ENCODE results near the gene WDR70.

WDR70 gene

DNA sequence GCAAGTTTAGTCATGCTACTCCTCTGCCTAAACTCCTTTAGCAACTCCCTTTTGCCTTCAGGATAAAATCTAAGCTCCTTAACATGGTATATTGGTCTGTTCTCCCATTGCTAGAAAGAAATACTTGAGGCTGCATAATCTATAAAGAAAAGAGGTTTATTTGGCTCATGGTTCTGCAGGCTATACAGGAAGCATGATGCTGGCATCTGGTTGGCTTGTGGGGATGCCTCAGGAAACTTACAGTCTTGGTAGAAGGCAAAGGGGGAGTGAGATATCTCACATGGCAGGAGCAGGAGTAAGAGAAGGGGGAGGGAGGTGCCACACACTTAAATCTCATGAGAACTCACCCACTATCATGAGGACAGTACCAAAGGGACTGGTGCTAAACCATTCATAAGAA lies 315.7 kb downstream of the WDR70 start:
- DNase-seq, result no peak

DNA sequence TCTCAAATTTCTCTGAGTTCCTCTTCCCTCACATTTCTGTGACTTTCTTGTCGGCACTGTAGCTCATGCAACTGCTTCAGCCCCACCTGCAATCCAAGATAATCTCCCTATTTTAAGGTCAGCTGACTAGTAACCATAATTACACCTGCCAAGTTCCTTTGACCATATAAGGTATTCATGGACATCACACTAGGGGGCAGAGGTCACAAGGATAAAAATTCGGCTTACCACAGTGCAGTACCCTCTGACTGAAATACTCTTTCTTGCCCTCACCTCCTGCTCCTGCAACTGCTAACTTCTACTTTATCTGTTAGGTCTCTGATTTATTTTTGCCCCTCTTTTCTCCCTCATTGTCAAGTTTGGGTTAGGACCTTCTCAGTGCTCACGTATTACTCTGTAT lies 316.5 kb downstream of the WDR70 start:
- no peak for DNase-seq

DNA sequence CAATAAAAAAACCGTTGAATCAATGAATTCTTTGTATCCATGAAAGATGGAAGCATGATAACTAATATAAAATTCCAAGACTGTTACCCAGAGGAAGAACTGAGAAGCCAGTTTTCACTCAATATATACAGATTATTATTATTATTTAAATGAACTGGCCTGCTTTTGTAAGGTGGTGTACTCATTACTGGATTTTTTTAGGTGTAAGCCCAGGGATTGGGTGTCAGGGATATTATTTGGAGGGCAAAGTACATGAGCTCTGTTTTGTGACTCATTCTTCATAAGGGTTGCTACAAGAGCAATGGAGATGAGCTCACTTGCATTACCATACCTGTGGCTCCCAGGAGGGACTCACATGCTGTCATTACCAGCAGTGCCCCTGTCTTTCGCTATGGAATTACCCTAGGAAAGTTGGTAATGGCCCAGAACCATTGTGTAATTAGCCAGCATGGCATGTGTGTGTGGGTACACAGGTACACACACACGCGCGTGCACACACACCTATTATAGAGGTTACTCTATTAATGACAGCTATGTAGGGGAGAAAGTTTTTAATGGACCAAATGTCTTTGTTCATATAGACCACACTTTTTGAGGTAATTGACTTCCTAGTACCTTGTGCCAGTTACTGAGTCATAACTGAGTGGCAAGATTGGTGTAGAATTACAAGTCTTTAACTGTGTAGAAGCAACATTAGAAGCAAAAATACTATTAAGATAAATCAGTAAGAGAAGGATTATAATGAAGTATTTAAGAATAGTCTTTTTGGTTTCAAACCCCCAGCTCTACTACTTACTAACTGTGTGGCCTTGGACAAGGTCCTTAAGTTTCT lies 317.3 kb downstream of the WDR70 start:
- DNase-seq, result no peak

GRCh38 chr5:37701868-37702267 lies 322.8 kb downstream of the WDR70 start:
- no peak for DNase-seq

DNA sequence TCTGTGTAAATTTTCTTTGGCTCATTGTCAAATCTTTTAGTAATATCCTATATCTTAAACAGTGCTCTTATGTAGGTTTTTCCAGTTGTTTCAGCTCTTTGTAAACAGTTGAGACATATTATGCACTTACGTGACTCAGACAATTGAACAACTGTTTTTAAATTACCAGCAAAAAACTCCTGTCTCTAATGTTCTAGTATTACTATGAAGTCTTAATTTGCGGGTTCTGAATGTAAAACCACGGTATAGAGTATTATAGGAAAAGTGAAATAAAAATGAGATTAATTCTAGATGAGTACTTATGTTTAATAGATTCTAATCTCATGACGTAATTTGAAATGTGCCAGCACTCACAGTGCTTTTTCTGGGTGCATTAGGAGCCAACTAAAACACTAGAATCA lies 324.7 kb downstream of the WDR70 start:
- DNase-seq, result no peak

GRCh38 chr5:37704406-37704805 lies 325.3 kb downstream of the WDR70 start:
- DNase-seq, result no peak

DNA sequence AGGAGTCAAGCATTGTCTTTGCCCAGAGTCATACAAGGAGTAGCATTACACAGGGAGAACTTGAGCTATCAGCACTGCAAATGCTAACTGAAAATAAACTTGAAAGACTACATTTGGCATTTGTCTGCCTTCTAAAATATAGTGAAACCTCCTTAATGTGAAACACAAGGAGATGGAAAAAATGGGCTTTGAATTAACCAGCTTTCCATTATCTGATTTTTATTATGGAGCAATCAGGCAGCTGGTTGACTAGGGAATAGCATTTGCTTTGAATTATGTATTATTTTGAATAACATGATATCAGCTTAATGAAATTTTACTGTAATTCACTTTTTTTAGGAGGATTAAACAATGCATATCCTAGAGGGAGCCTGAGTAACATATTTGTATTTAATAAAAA lies 329.9 kb downstream of the WDR70 start:
- no peak for DNase-seq

DNA sequence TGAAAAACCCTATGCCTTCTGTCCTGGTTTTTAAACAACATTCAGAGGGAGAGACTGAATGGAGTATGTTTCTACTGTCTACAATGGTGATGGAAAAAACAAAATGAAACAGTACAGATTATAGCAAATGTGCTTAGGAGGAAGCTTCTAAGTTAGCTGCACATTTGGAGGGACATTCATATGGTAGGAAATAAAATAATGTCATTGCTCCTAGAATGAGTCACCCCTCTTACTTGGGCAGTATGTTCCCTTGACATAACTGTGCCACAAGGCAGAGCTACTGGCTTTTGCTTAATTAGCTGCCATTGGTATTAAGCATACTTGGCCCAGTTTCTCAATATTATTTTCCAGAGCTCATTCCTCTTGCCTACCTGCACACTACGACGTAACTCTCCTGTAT lies 331.8 kb downstream of the WDR70 start:
- no peak for DNase-seq

GRCh38 chr5:37712750-37713149 lies 333.6 kb downstream of the WDR70 start:
- no peak for DNase-seq

GRCh38 chr5:37714756-37715155 lies 335.6 kb downstream of the WDR70 start:
- no peak for DNase-seq

GRCh38 chr5:37715361-37715760 lies 336.2 kb downstream of the WDR70 start:
- DNase-seq, result no peak

GRCh38 chr5:37715992-37716391 lies 336.9 kb downstream of the WDR70 start:
- no peak for DNase-seq

- DNase-seq, result no peak
Observed at GRCh38 chr5:37716405-37716804, 337.3 kb downstream of the WDR70 start.

GRCh38 chr5:37717276-37717612 lies 338.1 kb downstream of the WDR70 start:
- no peak for DNase-seq

DNA sequence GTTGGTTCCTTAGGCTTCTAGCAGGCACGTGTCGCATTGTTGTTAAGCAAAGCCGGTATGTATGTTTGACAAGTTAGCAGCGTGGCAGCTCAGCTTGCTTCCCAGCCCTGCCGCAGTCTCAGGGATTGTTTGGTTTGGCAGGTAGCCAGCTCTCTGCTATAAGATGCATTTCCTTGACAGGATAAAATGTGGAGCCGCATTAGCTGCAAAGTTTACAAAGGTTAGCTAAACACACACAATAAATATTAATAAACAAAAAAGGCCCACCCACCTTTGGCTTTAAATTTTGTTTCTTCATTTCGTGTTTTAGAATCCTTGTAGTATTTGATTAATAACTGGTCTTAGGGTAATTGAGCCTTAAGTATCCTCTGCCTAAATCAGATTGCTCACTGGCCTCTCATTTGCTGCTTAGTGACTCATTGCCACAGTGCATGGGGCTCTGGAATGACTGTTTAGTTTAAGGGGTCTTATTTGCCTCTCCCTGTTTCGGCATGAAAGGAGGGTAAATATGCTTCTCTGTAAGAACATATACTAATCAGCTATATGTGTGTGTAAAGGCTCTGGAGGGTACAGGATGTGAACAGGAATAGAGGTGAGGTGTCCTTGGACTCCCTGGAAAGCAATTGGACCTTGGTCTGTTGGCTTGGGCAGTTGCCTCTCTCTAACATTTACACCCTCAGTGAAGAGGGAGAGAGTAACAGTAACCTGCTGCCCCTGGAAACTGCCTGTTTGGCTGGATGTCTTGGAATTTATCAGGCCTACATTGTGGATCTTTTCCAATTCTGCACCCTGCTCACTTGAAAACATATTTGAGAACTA lies 338.7 kb downstream of the WDR70 start:
- DNase-seq, result no peak

DNA sequence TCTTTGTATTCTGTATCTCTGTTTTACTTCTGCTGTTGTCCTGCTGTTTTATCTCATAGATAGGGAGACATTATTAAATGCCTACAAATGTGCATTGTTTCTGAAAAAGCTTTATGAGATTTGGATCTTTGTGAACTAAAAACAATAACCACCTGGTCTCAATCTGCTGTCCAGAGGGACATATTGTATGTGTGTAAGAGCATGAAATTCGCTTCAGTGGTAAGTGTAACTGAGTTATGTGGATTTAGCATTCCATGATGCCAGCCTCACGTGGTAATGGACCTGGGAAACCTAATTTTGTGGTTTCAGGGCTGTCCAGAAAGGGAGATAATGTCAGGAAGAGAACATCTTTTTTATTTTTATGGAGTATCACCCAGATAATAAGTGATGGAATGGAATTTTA lies 341.4 kb downstream of the WDR70 start:
- no peak for DNase-seq

- no peak for DNase-seq
Observed at GRCh38 chr5:37721447-37721871, 342.3 kb downstream of the WDR70 start.

DNA sequence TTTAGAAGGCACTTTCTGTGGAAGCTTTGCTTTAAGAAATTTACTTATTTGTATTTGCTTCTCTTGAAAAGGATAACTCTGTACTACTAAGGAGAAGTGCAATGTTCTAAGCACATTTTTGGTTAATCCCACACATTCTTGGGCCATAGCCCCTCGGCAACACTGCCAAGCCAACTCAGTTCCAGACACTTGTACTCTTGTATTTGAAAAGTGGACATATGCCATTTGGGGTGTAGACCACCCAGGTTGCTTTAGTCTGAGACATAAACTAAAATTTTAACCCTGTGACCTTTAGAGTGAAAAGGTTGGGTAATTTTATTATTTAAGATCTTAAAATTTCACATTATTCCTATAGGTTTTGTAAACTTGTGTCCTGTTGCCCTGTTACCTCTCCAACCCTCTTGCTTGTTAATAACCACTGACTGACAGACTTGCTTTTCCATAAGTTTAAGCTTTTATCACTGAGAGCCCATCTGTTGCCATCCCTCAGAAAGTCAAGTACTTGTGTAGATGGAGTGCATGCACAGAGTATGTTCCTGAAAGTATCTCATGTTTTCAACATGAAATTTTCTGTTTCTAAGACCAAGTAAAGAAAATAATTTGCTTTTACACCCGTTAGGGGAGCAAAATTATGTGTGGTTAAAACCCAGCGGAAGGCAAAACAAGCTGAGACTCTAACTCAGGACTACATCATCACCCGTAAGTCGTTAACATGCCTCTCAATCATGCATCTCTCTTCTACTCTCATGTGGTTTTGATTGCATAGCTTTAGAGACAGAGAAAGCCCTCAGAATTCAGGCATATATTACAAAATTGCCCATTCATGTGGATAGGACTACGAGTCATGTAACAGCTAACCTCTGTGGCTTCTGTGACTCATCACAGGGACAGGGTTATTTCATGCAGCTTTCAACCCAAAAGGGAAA lies 343.4 kb downstream of the WDR70 start:
- DNase-seq, result no peak

DNA sequence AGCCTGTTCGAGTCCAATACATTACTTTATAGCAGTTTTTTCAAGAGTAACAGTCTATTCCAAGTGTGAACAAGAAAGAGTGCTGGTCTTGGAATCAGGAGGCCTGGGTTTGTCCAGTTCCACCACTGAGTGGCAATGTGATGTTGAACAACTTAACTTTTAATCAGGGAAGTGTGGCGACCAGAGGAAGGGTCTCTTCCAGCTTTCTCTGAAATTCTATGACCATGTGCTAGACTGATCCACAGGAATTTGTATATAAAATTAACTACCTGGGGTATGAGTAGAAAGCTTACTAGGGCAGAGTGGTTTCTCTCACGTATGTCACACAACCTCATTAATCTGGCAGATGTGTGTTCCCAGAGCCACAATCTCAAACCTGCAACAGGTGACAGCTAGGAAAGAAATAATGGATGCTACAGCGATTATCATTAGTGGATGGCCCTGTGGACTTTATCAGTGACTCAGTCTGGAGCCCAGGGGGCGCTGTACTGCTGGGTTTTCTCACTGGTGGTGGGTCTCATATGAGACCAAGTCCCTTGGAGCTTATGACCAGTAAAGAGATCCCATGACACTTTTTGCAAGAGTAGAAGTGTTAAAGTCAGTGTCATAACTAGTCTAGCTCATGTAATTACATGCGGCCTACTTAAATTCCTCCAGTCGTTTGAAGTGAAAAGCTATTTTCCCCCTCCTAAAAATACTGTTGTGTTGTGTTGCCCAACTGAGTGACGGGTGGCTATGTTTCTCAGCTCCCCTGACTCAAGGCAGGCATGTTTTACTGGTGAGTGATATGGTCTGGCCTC lies 344.2 kb downstream of the WDR70 start:
- DNase-seq, result no peak

DNA sequence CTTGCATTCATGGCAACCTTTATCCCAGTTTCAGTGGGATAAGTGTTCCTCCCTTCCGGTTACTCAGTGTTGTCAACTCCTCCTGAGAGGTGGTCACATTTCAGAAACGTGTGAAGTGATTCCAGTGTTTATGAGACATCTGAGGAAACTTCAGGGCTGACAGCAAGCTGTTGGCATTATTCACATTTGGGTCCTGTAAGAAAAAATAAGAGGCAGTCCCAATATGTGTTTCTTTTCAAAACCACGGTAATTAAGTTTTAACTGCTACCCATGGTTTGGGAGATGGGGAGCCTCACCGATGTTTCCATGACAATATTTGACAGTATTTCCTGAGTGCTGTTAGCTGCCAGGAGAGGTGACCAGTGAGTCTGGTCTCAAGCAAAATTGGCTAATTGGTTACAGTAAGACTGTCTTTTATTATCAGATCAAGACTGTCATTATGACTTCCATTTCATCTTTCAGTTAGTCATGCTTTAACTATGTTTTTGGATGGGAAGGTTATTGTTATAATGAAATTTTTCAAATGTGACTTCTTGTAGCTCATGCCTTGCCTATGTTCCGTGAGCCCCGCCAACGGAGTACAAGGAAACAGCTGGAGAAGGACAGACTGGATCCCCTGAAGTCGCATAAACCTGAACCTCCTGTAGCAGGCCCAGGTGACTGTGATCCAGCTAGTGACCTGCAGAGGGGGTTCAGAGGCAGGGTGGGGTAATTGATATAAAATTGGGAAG lies 345.4 kb downstream of the WDR70 start:
- no peak for DNase-seq

GRCh38 chr5:37725185-37725584 lies 346.1 kb downstream of the WDR70 start:
- no peak for DNase-seq

- no peak for DNase-seq
Observed at GRCh38 chr5:37727238-37727637, 348.1 kb downstream of the WDR70 start.
